ENCODE data around the gene KDF1. TPM values are rescaled to one million over a fixed set of nuclear protein-coding genes. Genes with fewer than 3 reads are reported as not detected.
A peak's percentile ranks its signal among the peaks of the same experiment; 100 is the strongest.

KDF1 gene
- total and polyA plus RNA-seq, 2 of the 13 experiments (the other 11 are each of a cell fraction or from before 2014, with no cell fraction given), result 1.9 to 4.9 TPM

DNA sequence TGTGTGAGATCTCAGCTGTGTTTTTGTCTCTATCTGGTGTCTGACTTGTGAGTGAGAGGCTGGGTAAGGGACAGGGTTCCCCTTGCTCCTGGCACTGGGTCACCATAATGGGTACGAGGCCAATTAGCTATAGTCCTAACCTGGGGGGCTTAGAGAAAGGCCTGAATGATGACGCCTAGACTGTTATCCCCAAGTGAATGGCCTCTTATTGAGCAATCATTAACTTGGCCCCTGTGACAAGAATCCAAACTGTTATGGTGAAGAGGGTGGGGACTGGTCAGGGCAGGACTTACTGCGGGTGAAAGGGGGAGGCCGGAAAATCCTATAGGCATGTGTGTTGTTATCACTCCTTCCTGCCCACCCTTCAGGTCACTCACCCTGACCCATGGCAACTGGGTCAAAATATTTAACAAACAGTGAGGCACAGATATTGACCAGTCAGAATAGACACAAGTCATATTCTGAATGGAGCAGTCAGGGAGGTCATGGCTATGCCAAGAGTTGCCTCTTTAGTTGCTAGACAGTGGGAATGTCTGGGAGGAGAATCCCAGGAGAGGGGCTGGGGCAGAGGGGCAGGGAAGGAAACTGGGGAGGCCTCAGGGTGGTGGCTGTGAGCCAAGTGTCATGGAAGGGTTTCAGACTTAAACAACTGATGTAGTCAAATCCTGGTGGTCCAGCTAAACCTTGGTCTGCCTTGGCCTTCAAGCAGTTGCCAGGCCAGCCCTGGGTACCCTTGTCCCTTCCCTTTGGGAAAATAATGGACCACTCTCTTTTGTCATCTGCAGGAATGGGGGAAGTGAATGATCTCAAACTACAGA is 49.7 kb downstream of the KDF1 start (continued):
- TF ChIP-seq, protein P1, sequence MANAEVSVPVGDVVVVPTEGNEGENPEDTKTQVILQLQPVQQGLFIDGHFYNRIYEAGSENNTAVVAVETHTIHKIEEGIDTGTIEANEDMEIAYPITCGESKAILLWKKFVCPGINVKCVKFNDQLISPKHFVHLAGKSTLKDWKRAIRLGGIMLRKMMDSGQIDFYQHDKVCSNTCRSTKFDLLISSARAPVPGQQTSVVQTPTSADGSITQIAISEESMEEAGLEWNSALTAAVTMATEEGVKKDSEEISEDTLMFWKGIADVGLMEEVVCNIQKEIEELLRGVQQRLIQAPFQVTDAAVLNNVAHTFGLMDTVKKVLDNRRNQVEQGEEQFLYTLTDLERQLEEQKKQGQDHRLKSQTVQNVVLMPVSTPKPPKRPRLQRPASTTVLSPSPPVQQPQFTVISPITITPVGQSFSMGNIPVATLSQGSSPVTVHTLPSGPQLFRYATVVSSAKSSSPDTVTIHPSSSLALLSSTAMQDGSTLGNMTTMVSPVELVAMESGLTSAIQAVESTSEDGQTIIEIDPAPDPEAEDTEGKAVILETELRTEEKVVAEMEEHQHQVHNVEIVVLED (CRISPR knock-in tag; IDR thresholded peaks at IDR 0.05; ENCODE audit: borderline replicate concordance), result peak; percentile 54; the same call in 1 of the 2 replicates
- TF ChIP-seq, protein P2, sequence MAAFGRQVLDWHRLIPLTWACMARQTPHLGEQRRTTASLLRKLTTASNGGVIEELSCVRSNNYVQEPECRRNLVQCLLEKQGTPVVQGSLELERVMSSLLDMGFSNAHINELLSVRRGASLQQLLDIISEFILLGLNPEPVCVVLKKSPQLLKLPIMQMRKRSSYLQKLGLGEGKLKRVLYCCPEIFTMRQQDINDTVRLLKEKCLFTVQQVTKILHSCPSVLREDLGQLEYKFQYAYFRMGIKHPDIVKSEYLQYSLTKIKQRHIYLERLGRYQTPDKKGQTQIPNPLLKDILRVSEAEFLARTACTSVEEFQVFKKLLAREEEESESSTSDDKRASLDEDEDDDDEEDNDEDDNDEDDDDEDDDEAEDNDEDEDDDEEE (CRISPR knock-in tag; IDR thresholded peaks at IDR 0.05), result no peak
- TF ChIP-seq MATR3 (CRISPR knock-in tag; IDR thresholded peaks at IDR 0.05) (no peak), TAF1 (CRISPR knock-in tag; IDR thresholded peaks at IDR 0.05) (no peak; the same call in 1 of the 2 replicates), TCF12 (IDR thresholded peaks at IDR 0.05) (no peak), TCF12 (CRISPR knock-in tag; IDR thresholded peaks at IDR 0.05) (peak; percentile 96), ZNF563 (CRISPR knock-in tag; IDR thresholded peaks at IDR 0.05) (no peak; the same call in 1 of the 2 replicates), ZFP41 (CRISPR knock-in tag; IDR thresholded peaks at IDR 0.05; ENCODE audit: borderline replicate concordance) (no peak), NR2F6 (IDR thresholded peaks at IDR 0.05) (peak; percentile 97), NR2F6 (CRISPR knock-in tag; IDR thresholded peaks at IDR 0.05) (peak; percentile 98), ZNF570 (CRISPR knock-in tag; IDR thresholded peaks at IDR 0.05; ENCODE audit: borderline replicate concordance) (no peak), NFE2L2 (IDR thresholded peaks at IDR 0.05; ENCODE audit: low read length) (no peak), STAT5B (CRISPR knock-in tag; IDR thresholded peaks at IDR 0.05) (0 out of 2 replicates have a peak, but pooled peaks have one; percentile 80), ERF (CRISPR knock-in tag; IDR thresholded peaks at IDR 0.05) (peak; percentile 87), SRF (IDR thresholded peaks at IDR 0.05; ENCODE audit: low read depth, low read length) (no peak), ZNF878 (CRISPR knock-in tag; IDR thresholded peaks at IDR 0.05) (peak; percentile 93)
- TF ChIP-seq, protein P3, sequence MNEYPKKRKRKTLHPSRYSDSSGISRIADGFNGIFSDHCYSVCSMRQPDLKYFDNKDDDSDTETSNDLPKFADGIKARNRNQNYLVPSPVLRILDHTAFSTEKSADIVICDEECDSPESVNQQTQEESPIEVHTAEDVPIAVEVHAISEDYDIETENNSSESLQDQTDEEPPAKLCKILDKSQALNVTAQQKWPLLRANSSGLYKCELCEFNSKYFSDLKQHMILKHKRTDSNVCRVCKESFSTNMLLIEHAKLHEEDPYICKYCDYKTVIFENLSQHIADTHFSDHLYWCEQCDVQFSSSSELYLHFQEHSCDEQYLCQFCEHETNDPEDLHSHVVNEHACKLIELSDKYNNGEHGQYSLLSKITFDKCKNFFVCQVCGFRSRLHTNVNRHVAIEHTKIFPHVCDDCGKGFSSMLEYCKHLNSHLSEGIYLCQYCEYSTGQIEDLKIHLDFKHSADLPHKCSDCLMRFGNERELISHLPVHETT (CRISPR knock-in tag; conservative IDR thresholded peaks at IDR 0.05), result 0 out of 2 replicates have a peak, but pooled peaks have one; percentile 12
- TF ChIP-seq, protein P4, sequence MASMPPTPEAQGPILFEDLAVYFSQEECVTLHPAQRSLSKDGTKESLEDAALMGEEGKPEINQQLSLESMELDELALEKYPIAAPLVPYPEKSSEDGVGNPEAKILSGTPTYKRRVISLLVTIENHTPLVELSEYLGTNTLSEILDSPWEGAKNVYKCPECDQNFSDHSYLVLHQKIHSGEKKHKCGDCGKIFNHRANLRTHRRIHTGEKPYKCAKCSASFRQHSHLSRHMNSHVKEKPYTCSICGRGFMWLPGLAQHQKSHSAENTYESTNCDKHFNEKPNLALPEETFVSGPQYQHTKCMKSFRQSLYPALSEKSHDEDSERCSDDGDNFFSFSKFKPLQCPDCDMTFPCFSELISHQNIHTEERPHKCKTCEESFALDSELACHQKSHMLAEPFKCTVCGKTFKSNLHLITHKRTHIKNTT (CRISPR knock-in tag; IDR thresholded peaks at IDR 0.05), result no peak
- TF ChIP-seq, protein P5, sequence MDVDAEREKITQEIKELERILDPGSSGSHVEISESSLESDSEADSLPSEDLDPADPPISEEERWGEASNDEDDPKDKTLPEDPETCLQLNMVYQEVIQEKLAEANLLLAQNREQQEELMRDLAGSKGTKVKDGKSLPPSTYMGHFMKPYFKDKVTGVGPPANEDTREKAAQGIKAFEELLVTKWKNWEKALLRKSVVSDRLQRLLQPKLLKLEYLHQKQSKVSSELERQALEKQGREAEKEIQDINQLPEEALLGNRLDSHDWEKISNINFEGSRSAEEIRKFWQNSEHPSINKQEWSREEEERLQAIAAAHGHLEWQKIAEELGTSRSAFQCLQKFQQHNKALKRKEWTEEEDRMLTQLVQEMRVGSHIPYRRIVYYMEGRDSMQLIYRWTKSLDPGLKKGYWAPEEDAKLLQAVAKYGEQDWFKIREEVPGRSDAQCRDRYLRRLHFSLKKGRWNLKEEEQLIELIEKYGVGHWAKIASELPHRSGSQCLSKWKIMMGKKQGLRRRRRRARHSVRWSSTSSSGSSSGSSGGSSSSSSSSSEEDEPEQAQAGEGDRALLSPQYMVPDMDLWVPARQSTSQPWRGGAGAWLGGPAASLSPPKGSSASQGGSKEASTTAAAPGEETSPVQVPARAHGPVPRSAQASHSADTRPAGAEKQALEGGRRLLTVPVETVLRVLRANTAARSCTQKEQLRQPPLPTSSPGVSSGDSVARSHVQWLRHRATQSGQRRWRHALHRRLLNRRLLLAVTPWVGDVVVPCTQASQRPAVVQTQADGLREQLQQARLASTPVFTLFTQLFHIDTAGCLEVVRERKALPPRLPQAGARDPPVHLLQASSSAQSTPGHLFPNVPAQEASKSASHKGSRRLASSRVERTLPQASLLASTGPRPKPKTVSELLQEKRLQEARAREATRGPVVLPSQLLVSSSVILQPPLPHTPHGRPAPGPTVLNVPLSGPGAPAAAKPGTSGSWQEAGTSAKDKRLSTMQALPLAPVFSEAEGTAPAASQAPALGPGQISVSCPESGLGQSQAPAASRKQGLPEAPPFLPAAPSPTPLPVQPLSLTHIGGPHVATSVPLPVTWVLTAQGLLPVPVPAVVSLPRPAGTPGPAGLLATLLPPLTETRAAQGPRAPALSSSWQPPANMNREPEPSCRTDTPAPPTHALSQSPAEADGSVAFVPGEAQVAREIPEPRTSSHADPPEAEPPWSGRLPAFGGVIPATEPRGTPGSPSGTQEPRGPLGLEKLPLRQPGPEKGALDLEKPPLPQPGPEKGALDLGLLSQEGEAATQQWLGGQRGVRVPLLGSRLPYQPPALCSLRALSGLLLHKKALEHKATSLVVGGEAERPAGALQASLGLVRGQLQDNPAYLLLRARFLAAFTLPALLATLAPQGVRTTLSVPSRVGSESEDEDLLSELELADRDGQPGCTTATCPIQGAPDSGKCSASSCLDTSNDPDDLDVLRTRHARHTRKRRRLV (CRISPR knock-in tag; IDR thresholded peaks at IDR 0.05), result peak; percentile 45; the same call in 1 of the 2 replicates
- TF ChIP-seq, protein P6, sequence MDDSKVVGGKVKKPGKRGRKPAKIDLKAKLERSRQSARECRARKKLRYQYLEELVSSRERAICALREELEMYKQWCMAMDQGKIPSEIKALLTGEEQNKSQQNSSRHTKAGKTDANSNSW (CRISPR knock-in tag; IDR thresholded peaks at IDR 0.05; ENCODE audit: borderline replicate concordance), result no peak
